Skeletal muscle tissue (tissue), 4 donors: ENCODE measurements around the gene AGRN. TPM values are rescaled to one million over a fixed set of nuclear protein-coding genes. Genes with fewer than 3 reads are reported as not detected.
"Not testable (repeated sequence)": the region's sequence is repeated elsewhere in the genome, so short reads cannot be mapped to it uniquely, and the experiment has no call there.

Experiments used
- H3K27ac ChIP-seq: one replicate; pipeline ENCODE4 v1.7.0; 2013; ENCODE audit warnings: mild to moderate bottlenecking, low read depth, low read length, inconsistent platforms
- H3K27me3 ChIP-seq, 3 donors: one replicate each; pipeline ENCODE4 v1.7.0; 2013; ENCODE audit warnings: low read length in 3 of 3; ENCODE audit not compliant: control insufficient read depth in 3 of 3, insufficient read depth in 3 of 3
- H3K36me3 ChIP-seq, 3 donors: one replicate each; pipeline ENCODE4 v1.7.0; 2013; ENCODE audit warnings: low read length in 3 of 3; ENCODE audit not compliant: control insufficient read depth in 3 of 3, insufficient read depth in 3 of 3
- H3K4me1 ChIP-seq, 3 donors: one replicate each; pipeline ENCODE4 v1.7.0; 2013; ENCODE audit warnings: low read length in 3 of 3, mild to moderate bottlenecking in 3 of 3; ENCODE audit not compliant: control insufficient read depth in 3 of 3, insufficient read depth in 3 of 3
- H3K4me3 ChIP-seq, 3 donors: one replicate each; pipeline ENCODE4 v1.7.0; 2013; ENCODE audit warnings: low read length in 3 of 3
- H3K9ac ChIP-seq, 3 donors: one replicate each; pipeline ENCODE4 v1.7.0; 2013; ENCODE audit warnings: low read length in 3 of 3, mild to moderate bottlenecking in 3 of 3, moderate library complexity in 2 of 3, low read depth in 1 of 3
- H3K9me3 ChIP-seq, 3 donors: one replicate each; pipeline ENCODE4 v1.7.0; 2013; ENCODE audit warnings: low read length in 3 of 3; ENCODE audit not compliant: control insufficient read depth in 3 of 3
- total RNA-seq: library from RNA; depleted of rRNA; stranded (reverse); fragments of >200 nt; gene quantifications from one replicate; pipeline ENCODE4 v1.2.3, GENCODE V29; 2014
- donor health status: Osteomylitis.

The AGRN gene
- total RNA-seq, 1 donor from 2014 or later, result 14.6 TPM

GRCh38 chr1:992362-992761, 27.6 kb upstream of the AGRN start:
- Histone ChIP-seq H3K4me3 (no peak overlapping the region), H3K9me3 (peaks cover 0 to 2% (median 0%) of the 10 kb centered on the region in 3 donors), H3K27me3 (peaks cover 2 to 3% (median 3%) of the 10 kb centered on the region in 3 donors), H3K36me3 (no peaks in the 10 kb centered on the region), H3K27ac (no peak overlapping the region), H3K4me1 (no peaks in the 10 kb centered on the region), H3K9ac (no peak overlapping the region)

- peaks cover 0 to 2% (median 0%) of the 10 kb centered on the region in 3 donors for H3K9me3 ChIP-seq
- H3K4me1 ChIP-seq, result no peaks in the 10 kb centered on the region
- no peak overlapping the region for H3K27ac ChIP-seq
- H3K9ac ChIP-seq, result no peak overlapping the region
- no peaks in the 10 kb centered on the region for H3K36me3 ChIP-seq
- H3K27me3 ChIP-seq, result peaks cover 5 to 12% (median 10%) of the 10 kb centered on the region in 3 donors
- no peak overlapping the region for H3K4me3 ChIP-seq
These were observed 26.4 kb upstream of the AGRN start for GRCh38 chr1:993379-993995.

- H3K27ac ChIP-seq, H3K9me3 ChIP-seq, H3K36me3 ChIP-seq, H3K9ac ChIP-seq, H3K4me1 ChIP-seq, H3K4me3 ChIP-seq: not testable (repeated sequence)
- H3K27me3 ChIP-seq, result peaks cover 5 to 14% (median 12%) of the 10 kb centered on the region in 3 donors
These were observed 25.4 kb upstream of the AGRN start for GRCh38 chr1:994546-994945.

GRCh38 chr1:995665-996633, 24.0 kb upstream of the AGRN start:
- Histone ChIP-seq H3K4me3 (no peak overlapping the region), H3K4me1 (peaks cover 3 to 13% (median 13%) of the 10 kb centered on the region in 3 donors), H3K9ac (no peak overlapping the region), H3K27ac (no peak overlapping the region), H3K27me3 (peaks cover 9 to 22% (median 18%) of the 10 kb centered on the region in 3 donors), H3K9me3 (peaks cover 0 to 2% (median 0%) of the 10 kb centered on the region in 3 donors), H3K36me3 (no peaks in the 10 kb centered on the region)

GRCh38 chr1:996851-997712, 22.8 kb upstream of the AGRN start:
- Histone ChIP-seq H3K4me1 (peaks cover 3 to 14% (median 14%) of the 10 kb centered on the region in 3 donors), H3K9me3 (no peaks in the 10 kb centered on the region), H3K36me3 (no peaks in the 10 kb centered on the region), H3K27me3 (peaks cover 10 to 24% (median 23%) of the 10 kb centered on the region in 3 donors), H3K9ac (no peak overlapping the region), H3K4me3 (no peak overlapping the region), H3K27ac (no peak overlapping the region)

- Histone ChIP-seq H3K27ac (no peak overlapping the region), H3K4me1 (peaks cover 3 to 14% (median 14%) of the 10 kb centered on the region in 3 donors), H3K9me3 (no peaks in the 10 kb centered on the region), H3K9ac (no peak overlapping the region), H3K36me3 (no peaks in the 10 kb centered on the region), H3K4me3 (no peak overlapping the region), H3K27me3 (peaks cover 10 to 24% (median 23%) of the 10 kb centered on the region in 3 donors)
These were observed 22.3 kb upstream of the AGRN start for GRCh38 chr1:997713-997992.

GRCh38 chr1:997993-998744, 21.8 kb upstream of the AGRN start:
- Histone ChIP-seq H3K4me1 (peaks cover 3 to 14% (median 14%) of the 10 kb centered on the region in 3 donors), H3K27ac (no peak overlapping the region), H3K4me3 (peak overlapping the region in 1 of 3 donors; percentile 6), H3K27me3 (peaks cover 10 to 28% (median 27%) of the 10 kb centered on the region in 3 donors), H3K36me3 (no peaks in the 10 kb centered on the region), H3K9ac (peak overlapping the region in 1 of 3 donors; percentile 33), H3K9me3 (no peaks in the 10 kb centered on the region)

- Histone ChIP-seq H3K4me1 (peaks cover 3 to 16% (median 14%) of the 10 kb centered on the region in 3 donors), H3K9me3 (no peaks in the 10 kb centered on the region), H3K27ac (no peak overlapping the region), H3K36me3 (no peaks in the 10 kb centered on the region), H3K4me3 (peak overlapping the region in 2 of 3 donors; percentile 58 to 67), H3K9ac (peak overlapping the region in 1 of 3 donors; percentile 79), H3K27me3 (peaks cover 10 to 33% (median 32%) of the 10 kb centered on the region in 3 donors)
These were observed 21.2 kb upstream of the AGRN start for GRCh38 chr1:998745-998994.

GRCh38 chr1:998995-999724, 20.8 kb upstream of the AGRN start:
- H3K36me3 ChIP-seq, result no peaks in the 10 kb centered on the region
- no peaks in the 10 kb centered on the region for H3K9me3 ChIP-seq
- H3K27me3 ChIP-seq, result peaks cover 10 to 37% (median 32%) of the 10 kb centered on the region in 3 donors
- peak overlapping the region; percentile 30 to 67 (median 58) for H3K4me3 ChIP-seq
- peak overlapping the region in 2 of 3 donors; percentile 65 to 79 for H3K9ac ChIP-seq
- peaks cover 4 to 17% (median 17%) of the 10 kb centered on the region in 3 donors for H3K4me1 ChIP-seq
- H3K27ac ChIP-seq, result peak overlapping the region; percentile 30
